Brain microvascular endothelial cell (primary cell): ENCODE data around the gene ZFP1.
"Not testable (repeated sequence)": the region's sequence is repeated elsewhere in the genome, so short reads cannot be mapped to it uniquely, and the experiment has no call there.

Experiments used
- DNase-seq: peaks from one replicate; pipeline ENCODE4 v3.0.0-alpha.2; 2020
- H3K27ac ChIP-seq: fragments of 250-450 bp; sonication (Bioruptor Pico); 2 replicates; pipeline ENCODE4 v1.5.1; 2020; ENCODE audit warnings: mild to moderate bottlenecking, moderate library complexity
- H3K27me3 ChIP-seq: fragments of 250-450 bp; sonication (Bioruptor Pico); replicated peaks from 2 replicates; pipeline ENCODE4 v1.5.1; 2020; ENCODE audit warnings: mild to moderate bottlenecking
- H3K36me3 ChIP-seq: fragments of 250-450 bp; sonication (Bioruptor Pico); replicated peaks from 2 replicates; pipeline ENCODE4 v1.5.1; 2020; ENCODE audit warnings: mild to moderate bottlenecking
- H3K4me3 ChIP-seq: 2 replicates; pipeline ENCODE4 v1.5.1; 2011; ENCODE audit warnings: low read depth, mild to moderate bottlenecking, control low read depth, low read length, moderate library complexity
- in situ Hi-C: cut with HindIII; loops from 2 replicates; pipeline ENCODE4 v1.10.0; 2017; ENCODE audit warnings: low sequenced_read_pairs, low pct_ligation_motif_present
- TF ChIP-seq, protein P1 (sequence below): IDR thresholded peaks from 2 replicates; pipeline ENCODE4 v1.5.1; 2011; ENCODE audit warnings: low read depth, mild to moderate bottlenecking, moderate library complexity, low read length, control low read depth, inconsistent platforms; ENCODE audit errors: missing control alignments

Gene ZFP1

DNA sequence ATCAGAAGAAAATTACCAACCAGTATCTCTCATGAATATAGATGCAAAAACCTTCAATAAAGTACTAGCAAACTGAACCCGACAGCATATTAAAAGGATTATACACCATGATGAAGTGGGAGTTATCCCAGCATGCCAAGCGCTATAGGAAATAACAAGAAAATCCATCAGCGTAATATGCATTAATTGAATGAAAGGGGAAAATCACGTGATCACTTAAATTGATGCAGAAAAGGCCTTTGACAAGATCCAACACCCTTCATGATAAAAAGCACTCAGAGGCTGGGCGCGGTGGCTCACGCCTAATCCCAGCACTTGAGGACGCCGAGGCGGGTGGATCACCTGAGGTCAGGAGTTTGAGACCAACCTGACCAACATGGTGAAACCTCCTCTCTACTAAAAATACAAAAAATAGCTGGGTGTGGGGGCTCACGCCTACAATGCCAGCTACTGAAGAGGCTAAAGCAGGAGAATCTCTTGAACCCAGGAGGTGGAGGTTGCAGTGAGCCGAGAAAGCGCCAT lies 53.8 kb downstream of the ZFP1 start:
- in situ Hi-C loops, result no loop called here
- H3K27me3 ChIP-seq, result no peaks in the 10 kb centered on the region
- H3K36me3 ChIP-seq, result no peaks in the 10 kb centered on the region
- no peak overlapping the region for H3K27ac ChIP-seq
- DNase-seq, result no peak
- no peak overlapping the region for H3K4me3 ChIP-seq
- TF ChIP-seq, protein P1, sequence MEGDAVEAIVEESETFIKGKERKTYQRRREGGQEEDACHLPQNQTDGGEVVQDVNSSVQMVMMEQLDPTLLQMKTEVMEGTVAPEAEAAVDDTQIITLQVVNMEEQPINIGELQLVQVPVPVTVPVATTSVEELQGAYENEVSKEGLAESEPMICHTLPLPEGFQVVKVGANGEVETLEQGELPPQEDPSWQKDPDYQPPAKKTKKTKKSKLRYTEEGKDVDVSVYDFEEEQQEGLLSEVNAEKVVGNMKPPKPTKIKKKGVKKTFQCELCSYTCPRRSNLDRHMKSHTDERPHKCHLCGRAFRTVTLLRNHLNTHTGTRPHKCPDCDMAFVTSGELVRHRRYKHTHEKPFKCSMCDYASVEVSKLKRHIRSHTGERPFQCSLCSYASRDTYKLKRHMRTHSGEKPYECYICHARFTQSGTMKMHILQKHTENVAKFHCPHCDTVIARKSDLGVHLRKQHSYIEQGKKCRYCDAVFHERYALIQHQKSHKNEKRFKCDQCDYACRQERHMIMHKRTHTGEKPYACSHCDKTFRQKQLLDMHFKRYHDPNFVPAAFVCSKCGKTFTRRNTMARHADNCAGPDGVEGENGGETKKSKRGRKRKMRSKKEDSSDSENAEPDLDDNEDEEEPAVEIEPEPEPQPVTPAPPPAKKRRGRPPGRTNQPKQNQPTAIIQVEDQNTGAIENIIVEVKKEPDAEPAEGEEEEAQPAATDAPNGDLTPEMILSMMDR, result no peak

DNA sequence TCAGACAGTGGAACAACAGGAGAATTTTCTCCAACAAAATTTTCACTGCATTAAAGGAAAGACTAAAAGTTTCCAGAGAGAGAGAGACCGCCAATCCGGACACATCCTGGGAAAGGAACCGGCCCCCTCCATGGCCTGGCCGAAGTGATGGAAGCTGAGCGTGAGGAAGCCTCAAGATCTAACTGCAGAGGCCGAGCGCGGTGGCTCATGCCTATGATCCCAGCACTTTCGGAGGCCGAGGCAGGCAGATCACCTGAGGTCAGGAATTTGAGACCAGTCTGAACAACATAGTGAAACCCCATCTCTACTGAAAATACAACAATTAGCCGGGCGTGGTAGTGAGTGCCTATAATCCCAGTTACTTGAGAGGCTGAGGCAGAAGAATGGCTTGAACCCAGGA lies 54.8 kb downstream of the ZFP1 start:
- no peaks in the 10 kb centered on the region for H3K36me3 ChIP-seq
- H3K27me3 ChIP-seq, result no peaks in the 10 kb centered on the region
- no peak for DNase-seq
- TF ChIP-seq, protein P1, result no peak
- no peak overlapping the region for H3K4me3 ChIP-seq
- H3K27ac ChIP-seq, result no peak overlapping the region
- in situ Hi-C loops, result no loop called here

DNA sequence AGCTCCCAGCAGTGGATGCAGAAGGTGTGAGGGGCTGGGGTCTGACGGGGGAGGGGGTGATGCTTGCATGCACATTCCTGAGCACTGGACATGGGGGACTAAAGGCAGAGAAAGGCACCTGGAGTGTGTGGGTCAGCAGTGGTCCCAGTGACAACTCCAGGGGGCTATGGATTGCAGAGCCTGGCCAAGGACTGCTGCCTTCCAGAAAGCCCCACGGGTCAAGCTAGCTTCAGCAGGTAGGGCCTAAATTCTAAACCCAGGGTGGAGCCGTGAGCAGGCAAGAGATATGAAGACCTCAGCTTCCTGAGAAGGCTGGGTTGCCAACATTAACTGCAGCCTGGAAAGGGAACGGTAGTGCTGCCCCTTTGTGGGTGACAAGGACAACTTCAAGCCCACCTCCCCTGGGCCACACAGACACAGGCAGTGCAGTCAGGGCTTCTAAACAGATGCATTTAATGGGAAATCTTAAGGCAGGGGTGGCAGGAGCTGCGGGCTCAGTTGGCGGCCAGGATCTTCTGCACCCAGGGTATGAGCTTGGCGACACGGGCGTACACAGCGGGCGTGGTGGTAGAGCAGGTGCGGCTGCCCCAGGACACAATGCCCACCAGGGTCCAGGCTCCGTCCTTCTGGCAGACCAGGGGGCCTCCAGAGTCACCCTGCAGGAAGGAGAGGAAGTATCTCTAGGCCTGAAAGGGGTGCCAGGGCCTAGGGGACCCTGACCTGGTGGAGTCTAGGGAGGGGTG lies 55.5 kb downstream of the ZFP1 start:
- Histone ChIP-seq H3K27ac (no peak overlapping the region), H3K27me3 (no peaks in the 10 kb centered on the region), H3K36me3 (no peaks in the 10 kb centered on the region), H3K4me3 (no peak overlapping the region)
- TF ChIP-seq, protein P1, result no peak
- in situ Hi-C loops, result no loop called here
- DNase-seq, result no peak

DNA sequence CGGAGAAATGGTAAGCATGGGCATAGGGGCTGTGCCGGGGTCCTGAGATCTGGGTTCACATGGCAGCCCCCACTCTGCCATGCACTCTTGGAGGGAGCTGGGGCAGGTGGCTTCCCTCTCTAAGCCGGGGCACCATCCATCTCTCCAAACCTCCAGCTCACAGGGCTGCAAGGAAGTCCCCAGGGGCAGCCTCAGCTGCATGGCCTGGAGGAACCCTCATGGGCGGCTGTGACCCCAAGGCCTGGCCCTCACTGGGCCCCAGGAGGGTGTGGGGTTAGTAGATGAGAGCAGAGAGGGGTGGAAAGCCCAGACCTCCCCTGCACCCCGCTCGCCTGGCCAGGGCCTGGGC lies 56.1 kb downstream of the ZFP1 start:
- Histone ChIP-seq H3K4me3 (no peak overlapping the region), H3K36me3 (no peaks in the 10 kb centered on the region), H3K27me3 (no peaks in the 10 kb centered on the region), H3K27ac (no peak overlapping the region)
- in situ Hi-C loops, result no loop called here
- DNase-seq, result no peak
- TF ChIP-seq, protein P1, result no peak

DNA sequence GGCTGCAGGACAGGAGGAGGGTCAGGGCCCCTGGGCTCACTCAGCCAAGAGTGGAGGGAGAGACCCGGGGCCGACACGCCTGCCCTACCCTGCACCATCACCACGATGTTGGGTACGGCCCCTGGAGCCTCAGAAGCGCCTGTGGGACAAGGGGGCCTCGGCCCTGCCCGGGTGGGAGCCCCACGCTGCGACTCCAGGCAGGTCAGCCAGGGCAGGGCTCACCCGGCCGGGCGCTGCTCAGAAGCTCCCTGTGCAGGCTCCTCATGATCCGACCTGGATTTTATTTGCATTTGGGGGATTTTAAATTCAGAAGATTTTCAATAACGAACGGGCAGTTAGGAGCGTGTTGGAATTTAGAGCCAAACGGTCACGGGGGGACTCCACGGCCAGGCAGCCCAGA lies 56.6 kb downstream of the ZFP1 start:
- H3K36me3 ChIP-seq, H3K27me3 ChIP-seq, DNase-seq, H3K4me3 ChIP-seq, H3K27ac ChIP-seq, in situ Hi-C loops: not testable (repeated sequence)

DNA sequence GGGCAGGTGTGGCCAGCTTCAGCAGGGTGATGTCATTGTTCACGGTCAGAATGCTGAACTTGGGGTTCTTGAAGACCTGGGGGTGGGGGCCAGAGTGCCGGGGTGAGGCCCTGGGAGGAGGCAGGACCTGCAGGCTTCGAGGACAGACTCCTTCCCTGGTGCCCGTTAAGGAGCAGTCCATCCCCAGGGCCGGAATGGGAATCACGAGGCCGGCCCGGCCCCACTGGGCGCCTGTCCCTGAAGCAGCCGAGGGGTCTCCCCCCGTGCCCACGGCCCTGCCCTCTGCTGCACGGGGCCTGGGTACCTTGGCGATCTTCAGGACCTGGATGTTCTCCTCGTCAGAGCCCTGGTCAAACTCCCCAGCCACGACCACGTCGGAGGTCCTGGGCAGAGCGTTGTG lies 57.1 kb downstream of the ZFP1 start:
- not testable (repeated sequence) for H3K27ac ChIP-seq, DNase-seq

DNA sequence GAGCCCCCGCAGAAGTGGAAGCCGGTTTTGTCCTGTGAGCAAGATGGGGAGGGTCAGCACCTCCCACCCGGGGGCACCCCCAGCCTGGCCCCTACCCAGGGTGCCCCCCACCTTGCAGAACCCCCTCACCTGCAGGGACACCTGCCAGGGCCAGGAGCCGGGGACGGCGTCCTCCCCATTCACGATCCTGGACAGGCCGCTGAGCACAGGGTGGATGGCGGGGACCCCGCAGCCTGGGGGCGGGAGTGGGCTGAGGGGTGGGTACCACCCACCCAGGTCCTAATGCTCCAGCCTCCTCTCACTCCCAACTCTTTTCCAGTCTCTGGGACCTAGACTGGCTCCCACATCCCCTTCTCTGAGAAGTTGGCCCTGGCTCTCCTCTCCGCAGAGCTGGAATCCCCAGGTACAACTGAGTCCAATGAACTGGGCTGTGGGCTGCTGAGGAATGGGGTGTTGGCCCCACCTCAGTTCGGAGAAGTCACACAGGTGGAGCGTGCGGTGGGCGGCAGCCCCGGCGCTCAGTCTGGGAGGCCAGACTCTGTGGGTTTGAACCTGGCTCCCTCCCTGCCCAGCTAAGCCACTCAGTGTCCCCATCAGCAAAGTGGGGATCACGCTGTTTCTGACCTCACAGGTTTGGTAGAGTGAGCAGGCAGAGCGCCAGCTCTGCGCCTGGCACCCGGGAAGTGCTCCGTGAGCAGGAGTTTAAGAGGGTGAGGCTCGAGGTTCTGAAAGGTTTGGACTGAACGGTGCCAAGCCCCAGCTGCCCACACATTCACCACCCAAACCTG lies 57.8 kb downstream of the ZFP1 start:
- H3K27ac ChIP-seq, in situ Hi-C loops: not testable (repeated sequence)

More for the DNA sequence above, 57.1 kb downstream of the ZFP1 start:
- H3K4me3 ChIP-seq, H3K36me3 ChIP-seq, H3K27me3 ChIP-seq, in situ Hi-C loops: not testable (repeated sequence)

More for the DNA sequence above, 57.8 kb downstream of the ZFP1 start:
- not testable (repeated sequence) for H3K27me3 ChIP-seq, H3K4me3 ChIP-seq, H3K36me3 ChIP-seq, DNase-seq
